AG09319 (cell line): ENCODE measurements around the gene GLI3.
A peak's percentile ranks its signal among the peaks of the same experiment; 100 is the strongest.

Experiments used
- DNase-seq: peaks from one replicate; pipeline ENCODE4 v3.0.0-alpha.2; 2010; ENCODE audit warnings: low read depth; ENCODE audit errors: extremely low read depth
- CTCF ChIP-seq: IDR thresholded peaks from 2 replicates; pipeline ENCODE4 v1.5.1; 2011; ENCODE audit warnings: low read depth, mild to moderate bottlenecking, inconsistent platforms, low read length, moderate library complexity

GLI3 gene

DNA sequence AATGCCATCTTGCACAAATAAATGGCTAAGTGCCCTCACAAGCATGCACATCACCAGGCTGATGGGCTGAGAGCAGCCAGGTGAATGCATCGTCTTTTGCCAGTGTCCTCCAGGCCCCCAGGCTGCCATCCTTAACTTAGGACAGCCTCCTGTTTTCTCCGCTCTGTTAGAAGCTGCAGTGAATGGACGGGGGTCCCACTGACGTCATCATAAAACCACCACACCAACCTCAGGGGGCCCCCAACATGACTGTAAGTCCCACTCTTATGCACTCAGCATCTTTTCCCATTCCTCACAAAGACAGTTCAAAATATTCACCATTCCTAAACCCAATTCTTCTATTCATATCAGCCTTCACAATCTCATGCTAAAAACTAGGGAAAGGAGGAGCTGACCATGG lies 34.4 kb downstream of the GLI3 start:
- no peak for TF ChIP-seq CTCF
- no peak for DNase-seq

DNA sequence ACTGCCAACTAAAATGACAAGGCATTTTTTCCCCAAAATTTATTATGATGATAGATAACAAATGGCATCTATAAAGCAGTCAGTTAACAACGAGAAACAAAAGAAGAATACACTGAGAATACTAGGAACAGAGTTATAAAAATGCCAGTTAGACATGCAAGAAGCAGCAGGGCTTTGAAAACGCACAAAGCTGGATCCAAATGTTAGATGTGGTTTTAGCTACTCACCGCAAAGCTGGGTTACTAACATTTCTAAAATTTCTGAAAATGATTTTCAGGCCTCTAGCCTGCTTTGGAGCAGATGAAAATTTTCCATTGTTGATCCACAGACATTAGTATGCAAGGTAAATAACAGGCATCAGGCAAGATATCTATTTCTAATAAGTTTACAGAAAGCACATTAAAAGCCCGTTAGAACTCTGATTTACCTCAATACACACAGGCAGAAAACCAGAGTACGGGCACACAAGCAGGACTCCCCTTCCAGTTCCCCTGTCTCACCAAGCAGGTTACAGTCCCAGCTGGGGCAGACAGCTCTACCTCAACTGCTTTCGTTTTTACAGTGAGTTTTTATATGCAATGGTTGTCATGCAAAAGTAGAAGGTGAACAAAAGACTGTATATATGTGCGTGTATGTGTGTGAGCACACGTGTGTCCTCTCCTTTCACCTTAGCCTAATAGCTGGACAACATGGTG lies 37.9 kb downstream of the GLI3 start:
- peak; percentile 49 for DNase-seq
- TF ChIP-seq CTCF = no peak

- DNase-seq = no peak
- no peak for TF ChIP-seq CTCF
These were observed 38.7 kb downstream of the GLI3 start for GRCh38 chr7:42198296-42198695.

GRCh38 chr7:42197451-42197850 lies 39.6 kb downstream of the GLI3 start:
- peak; percentile 27 for DNase-seq
- TF ChIP-seq CTCF = no peak; the same call in 1 of the 2 replicates

DNA sequence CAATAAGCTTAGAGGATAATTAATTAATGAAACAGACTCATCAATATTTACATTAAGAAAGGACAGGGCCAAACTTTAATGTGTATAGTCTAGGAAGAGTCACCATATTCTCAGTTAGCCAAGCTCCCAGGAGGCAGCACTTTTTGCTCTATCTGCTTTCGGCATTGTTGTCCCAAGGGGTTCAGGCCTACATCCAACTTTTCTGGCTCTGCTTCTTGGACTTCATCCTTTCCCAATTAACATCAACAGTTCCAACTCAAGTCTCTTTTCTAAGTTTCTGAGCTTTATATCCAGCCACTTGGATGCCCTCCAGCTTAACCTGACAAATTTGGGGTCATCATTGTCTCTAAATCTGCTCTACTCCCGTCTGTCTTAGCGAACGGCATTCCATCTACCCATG lies 42.8 kb downstream of the GLI3 start:
- TF ChIP-seq CTCF = no peak
- DNase-seq = no peak

DNA sequence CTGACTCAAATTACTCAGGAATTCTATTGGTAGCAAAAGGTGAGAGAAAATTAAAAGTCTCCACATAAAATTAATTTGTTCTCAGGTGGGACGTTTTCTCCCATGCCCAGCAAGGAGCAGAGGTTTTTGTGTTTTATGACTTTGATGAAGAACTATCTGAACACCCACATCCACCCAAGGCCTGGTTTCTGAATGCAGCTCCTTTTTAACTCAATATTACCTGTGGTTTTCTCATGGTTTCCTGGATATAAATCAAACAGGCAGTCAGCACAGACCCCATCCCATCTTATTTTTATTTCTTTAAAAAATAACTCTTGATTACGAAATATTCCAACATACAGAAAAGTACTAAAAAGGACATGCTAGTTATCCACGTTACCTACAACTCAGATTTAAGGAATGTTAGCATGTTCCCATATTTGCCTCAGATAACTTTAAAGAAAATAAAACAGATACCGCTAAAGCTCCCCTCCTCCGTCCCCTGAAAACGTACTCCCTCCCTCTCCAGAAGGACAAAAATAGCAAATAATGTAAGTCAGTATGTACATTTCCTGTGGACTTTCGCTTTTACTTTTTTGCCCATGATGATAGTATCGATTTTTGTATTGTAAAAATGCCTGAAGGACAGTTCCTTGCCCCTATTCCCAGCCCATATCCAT lies 43.4 kb downstream of the GLI3 start:
- no peak for DNase-seq
- TF ChIP-seq CTCF = no peak

DNA sequence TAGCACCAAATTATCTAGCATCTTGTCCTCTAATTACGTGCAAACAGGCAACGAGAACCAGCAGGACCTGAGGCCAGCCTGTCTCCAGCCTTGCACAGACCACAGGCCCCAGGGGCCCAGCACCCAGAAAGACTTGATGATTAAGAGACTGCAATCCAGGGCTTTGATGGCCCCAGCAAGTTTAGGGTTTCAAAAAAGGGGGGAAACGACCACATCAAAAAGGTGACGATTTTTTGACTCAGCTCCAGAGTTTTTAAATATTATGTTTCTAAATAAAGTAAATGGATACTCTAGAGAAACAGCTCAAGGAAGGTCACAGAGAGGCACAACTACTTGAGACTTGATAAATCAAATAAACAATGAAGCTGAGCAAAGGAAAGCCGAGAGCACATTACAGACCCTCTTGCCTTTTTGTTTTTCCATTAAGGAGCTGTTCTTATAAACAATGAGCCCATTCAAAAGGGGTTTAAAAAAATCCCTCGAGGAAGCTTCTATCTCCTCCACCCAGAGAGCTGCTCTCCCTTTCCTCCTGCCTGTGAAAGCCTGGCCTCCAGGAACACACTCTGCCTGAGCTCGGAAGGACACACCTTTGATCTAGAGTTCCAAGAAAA lies 44.1 kb downstream of the GLI3 start:
- no peak for TF ChIP-seq CTCF
- no peak for DNase-seq
